Measurements from ENCODE around the gene SBK3.
"Not testable (repeated sequence)": the region's sequence is repeated elsewhere in the genome, so short reads cannot be mapped to it uniquely, and the experiment has no call there.

- TF ChIP-seq CTCF, POLR2A, POLR2AphosphoS5 (IDR thresholded peaks at IDR 0.05): not testable (repeated sequence)
These were observed 48.5 kb downstream of the SBK3 start for GRCh38 chr19:55496820-55497219.

Data from prostate gland (tissue), 2 donors.